Measurements from ENCODE around the gene RIPOR2. TPM values are rescaled to one million over a fixed set of nuclear protein-coding genes. Genes with fewer than 3 reads are reported as not detected.
"Not testable (repeated sequence)": the region's sequence is repeated elsewhere in the genome, so short reads cannot be mapped to it uniquely, and the experiment has no call there.

RIPOR2 gene
- total RNA-seq, 1 donor from 2014 or later: under 0.01 TPM

DNA sequence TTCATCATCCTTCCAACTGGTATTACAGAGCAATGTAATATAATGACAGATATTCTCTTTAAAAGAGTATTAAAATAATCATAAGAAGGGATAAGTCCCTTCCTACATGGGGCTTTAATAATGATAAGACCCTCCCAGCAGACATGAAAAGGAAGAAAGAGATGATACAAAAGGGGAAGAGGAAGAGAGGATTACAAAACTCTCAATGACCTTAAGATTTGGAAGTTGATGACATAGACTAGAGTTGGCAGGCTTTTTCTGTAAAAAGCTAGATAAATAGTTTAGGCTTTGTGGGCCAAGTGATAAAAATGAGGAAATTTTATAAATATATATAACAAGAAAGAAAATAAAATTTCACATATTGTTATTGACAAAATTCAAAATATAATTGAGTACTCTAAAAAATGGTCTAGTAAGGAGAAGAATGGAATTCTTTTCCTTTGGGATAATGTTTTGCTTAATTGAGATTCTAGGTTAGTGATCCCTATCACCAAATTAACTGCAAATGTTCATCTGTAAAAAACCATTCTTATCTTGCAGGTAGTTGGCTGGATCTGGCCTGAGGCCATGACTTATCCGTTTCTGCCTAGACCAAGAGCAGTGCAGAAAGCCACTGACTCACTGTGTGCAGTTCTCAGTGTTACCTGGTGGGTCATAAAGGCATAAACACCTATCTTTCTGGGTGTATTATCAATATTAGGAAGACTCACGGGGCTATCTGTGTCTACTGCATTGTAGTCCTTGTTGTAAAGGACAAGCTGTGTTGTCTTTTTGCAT is 11.0 kb downstream of the RIPOR2 start:
- DNase-seq: no peak

DNA sequence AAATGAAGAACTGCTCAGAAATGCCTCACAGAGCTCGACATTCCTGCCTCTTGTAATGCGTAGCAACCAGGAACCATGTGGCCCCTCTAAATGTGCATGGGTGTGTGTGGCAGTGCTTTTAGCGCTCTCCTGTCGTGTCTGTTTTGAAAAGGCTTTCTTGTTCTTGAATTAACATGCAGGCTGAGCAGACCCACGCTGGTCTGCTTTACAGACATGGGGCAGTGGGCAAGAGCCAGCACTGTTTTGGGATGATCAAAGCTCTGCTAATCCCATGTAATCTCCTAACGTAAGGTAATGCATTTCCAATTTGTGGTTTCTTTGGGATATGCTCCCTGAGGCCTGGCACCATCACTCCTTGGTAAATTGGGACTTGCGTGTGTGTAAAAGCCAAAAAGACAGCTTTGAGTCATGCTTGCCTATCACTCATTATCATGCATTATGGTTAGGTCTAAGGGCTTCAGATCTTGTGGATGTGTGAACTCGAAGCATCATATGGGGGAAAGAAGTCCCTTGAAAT is 11.8 kb downstream of the RIPOR2 start:
- no peak for DNase-seq

DNA sequence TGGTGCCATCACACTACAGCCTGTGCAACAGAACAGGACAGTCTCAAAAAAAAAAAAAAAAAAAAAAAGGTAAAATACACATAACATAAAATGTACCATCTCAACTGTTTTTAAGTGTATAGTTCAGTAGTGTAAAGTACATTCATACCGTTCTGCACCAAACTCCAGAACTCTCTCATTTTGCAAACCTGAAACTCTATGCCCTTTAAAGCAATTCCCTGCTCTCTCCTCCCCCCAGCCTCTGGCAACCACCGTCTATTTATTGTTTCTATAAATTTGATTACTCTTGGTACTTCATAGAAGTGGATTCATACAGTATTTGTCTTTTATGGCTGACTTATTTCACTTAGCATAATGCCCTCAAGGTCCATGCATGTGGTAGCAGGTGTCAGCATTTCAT is 12.9 kb downstream of the RIPOR2 start:
- DNase-seq: no peak

DNA sequence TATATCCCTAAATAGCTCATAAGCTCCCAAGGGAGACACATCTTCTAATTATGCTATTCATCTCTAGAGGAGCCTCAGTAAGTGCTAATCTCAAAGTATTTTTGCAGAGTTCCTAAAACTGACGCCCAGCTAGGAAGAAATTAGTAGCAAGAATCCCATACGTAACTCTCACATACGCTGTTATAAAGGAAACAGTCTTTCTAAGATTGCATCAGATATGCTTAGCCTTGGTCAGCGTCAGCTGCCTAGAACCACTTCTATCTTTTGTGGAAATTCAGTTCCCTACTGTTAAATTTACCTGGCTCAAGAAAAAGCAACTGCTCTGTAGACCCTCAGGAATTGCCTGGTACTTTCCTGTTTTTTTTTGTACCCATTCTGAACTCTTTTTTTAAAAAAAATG is 13.6 kb downstream of the RIPOR2 start:
- DNase-seq: no peak

DNA sequence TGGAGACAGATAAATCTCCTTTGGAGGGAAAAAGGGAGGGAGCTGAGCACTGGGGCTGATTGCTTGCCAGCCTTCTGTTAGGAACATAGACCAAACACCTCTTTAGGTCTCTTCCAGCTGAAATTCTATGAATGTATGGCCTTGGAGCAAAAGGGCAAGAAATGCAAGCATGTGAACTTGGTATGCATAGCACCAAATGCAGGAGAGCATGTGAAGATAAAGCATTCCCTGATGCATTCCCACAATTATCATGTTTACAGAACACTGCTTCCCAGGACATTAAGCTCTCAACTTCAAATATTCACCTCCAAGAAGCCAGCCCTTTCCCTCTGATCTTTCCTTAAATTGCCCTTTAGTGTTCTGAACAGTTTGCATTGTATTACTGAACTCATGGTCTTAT is 15.6 kb downstream of the RIPOR2 start:
- no peak for DNase-seq

DNA sequence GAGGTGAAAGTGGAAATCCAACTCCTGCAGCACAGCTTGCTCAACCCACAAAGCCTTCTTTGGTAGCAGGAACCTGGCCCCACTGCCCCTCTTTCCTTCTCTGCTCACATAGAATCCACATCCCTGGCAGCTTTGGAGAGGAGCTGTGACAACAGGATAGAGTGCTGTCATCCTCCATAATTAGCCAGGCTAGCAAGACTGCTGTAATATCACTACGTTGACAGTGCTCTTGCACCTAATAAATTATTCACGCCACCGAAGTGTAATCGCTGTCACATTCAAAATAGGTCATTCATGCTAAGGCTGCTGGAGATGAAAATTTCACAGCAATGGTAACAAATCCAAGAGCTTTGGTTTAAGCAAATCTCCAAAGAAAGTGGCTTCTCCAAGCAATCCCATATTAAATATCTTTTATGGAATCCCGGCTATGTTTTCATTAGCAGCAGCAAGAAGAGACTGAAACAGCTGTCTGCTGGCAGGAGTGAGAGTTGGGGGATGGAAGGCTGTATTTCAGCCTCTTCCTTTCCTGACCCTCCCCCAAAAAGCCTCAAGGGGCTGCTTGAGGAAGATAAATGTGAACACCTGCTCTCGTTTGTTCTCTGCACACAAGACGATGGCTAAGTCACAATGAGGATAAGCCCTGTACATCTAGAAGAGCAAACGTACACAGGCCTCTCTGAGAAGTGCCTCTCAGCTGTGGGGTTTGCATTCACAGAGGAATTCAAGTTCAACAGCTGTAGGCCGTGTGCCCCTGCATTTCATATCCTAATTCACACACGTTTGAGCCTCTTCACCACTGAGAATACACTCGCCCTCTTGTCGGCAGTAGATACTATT is 16.5 kb downstream of the RIPOR2 start:
- DNase-seq: no peak

DNA sequence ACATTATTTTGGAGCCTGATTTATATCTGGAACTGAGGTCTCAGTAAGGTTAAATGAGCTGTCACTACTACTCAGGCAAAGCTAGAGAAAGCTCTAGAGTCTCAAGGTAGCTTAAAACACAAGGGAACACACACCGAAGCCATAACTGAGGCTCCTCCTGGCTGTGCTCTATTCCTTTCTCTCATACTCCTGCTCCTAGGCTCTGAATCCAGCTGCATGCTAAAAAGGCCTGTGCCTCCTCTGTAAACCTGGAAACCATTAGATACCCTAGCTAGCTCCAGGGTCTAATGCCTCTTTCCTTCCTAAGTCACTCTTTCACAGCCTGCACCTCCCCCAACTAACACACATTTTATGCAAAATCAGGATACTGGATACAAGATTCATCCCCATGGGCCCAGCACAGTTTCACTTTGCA is 17.1 kb downstream of the RIPOR2 start:
- no peak for DNase-seq

DNA sequence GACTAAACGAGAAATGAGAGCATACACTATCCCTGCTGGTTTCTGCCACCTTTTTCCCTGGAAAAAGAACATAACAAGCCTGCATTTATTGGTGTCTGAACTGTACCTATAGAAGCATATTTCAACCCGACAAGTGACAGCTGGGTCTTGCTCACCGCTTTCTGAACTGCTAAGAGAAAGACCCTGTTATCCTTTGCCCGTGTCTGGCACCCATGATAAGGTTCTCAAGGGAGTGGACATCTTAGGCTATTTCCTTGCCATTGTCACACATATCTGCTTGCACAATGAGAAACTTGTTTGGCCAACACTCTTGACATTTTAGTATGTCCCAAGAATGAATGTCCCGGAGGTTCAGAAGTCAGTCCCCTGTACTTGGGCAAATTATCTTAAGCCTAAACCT is 19.3 kb downstream of the RIPOR2 start:
- DNase-seq: no peak

DNA sequence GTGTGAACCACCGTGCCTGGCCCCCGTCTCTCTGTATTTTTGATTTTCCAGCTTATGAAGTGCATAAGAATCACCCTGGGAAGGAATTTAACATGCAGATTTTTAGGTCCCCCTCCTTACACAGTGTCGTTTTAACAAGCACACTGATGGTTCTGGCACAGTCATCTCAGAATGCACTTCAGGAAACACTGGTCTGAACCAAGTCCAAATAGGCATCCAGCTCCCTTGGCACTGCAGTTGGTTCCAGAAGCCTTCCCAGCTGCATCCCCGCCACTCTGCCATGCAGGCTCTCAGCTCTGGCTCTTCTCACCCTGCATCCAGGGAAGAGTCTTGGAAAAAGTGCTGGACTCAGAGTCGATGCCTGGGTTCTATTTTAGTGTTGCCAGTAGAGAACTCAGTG is 20.1 kb downstream of the RIPOR2 start:
- DNase-seq: no peak

DNA sequence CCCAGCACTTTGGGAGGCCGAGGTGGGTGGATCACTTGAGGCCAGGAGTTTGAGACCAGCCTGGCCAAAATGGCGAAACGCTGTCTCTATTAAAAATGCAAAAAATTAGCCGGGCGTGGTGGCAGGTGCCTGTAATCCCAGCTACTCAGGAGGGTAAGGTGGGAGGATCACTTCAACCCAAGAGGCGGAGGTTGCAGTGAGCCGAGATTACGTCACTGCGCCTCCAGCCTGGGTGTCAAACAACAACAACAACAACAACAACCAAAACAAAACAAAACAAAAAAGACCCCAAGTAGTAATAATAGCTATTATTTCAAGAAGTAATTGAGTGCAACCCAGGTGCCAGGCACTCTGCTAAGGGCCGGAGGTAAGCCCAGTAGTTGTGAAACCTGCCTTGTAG is 21.7 kb downstream of the RIPOR2 start:
- DNase-seq: not testable (repeated sequence)

DNA sequence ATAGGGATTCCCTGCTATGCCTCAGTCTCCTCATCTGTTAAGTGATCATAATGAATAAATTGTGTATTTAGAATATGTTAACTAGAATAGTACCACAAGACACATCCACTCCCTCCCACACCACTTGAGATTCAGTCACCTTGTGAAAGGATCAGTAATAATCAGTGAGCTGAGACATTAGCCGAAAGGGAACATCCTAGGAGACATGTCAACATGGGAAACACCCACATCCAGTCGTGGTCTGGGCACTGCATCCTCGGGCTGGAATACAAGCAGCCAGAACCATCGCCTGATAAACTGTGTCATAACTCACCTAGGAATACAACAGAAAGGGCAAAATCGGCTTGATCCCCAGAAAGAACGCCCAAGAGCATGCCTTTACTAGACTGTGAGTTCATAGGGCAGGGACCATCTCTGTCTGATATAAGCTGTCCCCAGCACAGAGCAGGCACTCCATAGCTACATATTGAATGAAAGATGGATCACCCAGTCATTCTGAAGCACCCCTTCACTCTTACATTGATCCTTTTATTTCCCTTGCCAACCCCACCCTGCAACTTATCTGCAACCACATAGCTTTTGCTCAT is 23.9 kb downstream of the RIPOR2 start:
- DNase-seq: no peak

DNA sequence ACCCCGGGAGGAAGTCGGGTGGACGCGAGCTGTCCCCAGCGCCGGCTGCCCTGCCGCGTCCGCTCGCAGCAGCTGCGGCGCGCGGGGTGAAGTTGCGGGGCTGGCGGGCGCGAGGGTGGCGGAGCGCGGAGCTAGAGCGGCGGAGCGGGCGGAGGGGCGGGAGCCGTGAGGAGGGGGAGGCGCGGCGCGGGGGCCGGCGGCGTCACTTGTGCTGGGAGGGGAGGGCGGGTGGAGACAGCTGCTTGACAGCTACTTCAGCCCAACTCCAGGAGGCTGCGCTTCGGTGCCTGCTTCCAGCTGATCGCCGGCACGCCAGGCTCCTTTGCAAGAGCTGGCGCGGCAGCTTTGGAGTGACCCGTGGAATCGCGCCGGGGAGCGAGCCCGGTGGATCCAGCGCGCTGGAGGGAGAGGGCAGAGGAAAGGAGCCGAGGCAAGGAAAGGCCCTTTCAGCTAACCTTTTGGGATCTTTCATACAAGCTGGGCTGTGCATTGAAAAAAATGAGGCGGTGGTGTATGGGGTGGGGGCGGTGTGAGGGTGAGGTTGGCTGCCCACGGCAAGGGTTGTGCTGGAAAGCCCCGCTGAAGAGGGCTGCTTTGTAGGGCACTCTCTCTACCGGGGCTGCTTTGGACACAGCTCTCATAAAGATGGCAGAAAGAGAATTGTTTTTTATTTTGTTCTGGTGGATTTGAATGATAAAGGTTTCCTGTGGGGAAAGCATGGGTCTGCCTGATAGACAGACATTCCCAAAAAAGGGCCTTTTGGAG is 24.6 kb downstream of the RIPOR2 start:
- peak; percentile 28 for DNase-seq

DNA sequence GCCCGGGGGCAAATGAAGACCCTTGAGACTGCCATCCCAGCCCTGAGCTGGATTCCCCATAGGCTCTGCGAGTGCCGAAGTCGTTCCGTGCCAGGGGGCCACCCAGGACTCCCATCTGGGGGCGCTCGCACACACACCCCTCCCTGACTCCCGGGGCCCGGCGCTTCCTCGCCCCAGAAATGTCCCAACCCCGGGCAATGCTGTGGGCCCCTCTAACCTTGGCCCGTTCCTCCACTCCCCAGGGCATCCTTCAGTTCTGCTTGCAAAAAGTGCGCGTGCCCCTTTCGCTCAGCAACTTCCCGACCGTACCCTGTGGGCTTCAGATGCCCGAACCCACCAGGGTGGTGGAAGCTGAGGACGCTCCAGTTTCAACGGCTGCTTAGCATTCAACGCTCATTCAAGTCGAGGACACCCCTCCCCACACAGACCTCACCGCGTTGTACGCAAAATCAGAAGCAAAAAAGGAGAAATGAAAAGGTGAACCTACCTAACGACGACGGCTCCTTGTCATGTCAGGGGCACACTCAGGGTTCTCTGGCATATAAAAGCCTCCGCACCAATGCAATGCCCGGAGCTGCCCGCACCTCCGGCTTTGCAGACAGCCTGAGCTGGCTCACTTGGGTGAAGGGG is 25.3 kb downstream of the RIPOR2 start:
- peak; percentile 2 for DNase-seq

DNA sequence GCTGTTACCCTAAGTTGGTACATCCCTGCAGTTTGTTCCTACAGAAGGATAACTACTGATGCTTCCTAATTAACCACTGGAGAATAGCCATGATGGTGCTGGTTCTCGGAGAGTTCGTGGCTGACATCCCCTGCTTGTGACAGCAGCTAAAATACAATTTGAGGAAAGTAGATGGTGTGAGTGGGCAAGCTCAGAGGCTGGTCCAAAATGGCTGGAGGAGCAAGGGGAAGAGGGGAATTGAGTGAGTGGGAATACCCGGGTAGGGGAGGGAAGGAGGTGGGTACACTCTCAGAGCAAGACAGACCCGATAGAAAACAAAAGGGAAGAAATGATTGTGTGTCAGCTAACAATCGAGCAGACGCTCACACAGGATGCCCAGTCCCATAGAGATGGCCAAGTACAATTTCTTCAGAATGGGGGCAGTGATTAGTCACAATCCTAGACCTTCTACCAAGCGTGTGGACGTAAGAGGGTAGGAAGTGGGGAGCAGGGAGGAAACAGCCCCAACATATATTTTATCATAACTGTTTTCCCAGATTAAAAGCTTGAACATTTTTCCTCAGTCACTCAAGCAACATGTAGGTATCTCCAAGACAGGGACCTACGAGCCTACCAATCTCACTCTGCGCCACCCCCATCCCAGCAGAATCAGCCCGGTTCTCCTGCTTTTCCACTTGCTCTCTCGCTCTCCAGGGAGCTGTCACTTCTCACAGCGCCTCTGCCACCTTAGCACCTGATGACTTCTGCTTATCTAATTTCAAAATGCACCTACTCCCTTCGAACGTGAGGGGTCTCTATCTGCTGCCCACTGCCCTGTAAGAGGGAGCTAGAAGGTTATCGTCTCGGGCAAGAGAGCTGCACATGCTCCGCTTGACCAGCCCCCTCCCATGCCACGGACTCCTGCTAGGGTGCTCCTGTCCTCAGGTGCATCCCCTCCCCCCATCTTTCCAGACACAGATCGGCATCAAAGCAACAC is 26.2 kb downstream of the RIPOR2 start:
- no peak for DNase-seq

DNA sequence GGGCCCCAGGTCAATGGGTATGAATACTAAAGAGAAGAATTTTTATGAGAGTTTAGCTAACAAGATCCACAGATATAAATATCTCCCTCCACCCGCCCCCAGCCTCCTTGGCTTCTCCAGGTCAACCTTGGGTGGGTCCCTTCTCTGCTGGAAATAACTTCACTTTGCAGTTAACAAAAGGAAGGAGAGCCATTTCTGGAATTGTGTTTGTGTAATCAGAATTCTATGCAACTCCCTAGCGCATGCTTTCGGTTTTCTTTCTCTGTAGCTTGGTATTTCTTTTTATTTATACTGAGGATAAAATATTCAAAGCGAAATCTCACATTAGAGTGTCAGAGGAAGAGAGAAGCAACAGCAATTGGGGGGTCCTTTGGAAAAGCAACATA is 27.1 kb downstream of the RIPOR2 start:
- DNase-seq: no peak

DNA sequence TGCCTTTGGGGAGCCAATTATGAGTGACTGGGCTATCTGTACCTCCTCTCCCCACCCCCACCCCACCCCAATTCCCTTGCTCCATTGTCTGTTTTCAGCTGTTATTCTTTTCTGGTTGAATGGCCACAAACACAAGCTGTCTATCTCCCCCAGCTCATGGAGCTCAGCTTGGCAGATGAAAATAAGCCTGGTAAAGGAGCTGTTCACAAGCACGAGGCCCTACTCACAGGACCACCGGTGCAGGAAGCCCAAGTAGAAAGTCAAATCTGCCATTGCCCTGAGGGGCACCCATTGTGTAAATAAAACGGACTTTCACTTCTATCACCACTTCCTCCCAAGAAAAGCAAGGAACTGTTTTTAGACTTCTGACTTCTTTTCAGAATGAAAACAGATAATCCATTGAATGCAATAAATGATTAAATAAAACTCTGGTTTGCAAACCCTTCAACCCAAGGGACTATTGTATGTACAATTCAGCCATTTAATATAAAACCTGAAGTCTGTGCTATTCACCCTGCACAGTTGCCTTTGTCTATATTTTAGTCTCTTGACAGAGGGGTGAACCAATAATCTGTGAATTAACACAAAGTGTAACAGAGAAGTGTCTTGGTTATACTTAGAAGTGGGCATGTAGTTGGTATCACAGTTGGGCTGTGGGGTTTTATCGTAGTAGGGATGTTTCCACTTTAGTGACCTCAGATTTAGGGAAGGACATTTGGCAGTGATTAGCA is 27.7 kb downstream of the RIPOR2 start:
- DNase-seq: no peak

DNA sequence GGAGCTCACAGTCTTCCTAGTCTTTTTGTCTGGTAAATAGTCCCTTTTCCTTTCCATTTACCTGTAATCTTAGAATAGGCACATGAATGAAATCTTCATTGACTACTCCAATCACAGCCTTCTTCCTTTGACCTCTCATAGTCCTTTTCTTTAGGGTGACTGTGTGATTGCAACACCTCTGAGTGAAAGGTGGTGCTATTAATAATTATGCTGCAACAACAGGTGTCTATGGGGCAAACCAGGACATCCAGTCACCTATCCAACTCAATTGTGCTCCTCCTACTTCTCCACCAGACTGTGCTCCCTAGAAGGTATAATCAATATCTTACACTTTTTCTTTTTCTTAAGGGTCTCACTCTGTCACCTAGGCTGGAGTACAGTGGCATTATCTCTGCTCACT is 29.4 kb downstream of the RIPOR2 start:
- no peak for DNase-seq

DNA sequence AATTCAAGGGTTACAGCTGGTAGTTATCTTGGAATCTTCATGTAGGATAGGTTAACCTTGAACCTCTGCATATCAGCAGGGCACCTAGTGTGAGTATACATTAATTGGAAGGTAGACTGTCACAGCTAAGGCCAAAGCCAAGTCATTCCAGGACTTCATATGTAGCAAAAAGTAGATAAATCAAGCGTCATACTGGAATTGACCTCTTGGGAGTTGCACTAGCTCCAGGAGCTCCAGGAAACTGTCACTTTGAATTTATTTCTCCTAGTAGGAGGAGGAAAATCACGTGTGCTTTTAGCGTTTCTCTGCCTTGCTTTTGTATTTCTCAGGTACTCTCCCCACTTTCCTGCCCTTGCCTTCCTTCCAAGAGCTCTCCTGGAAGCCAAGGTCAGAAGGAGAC is 30.3 kb downstream of the RIPOR2 start:
- DNase-seq: no peak

DNA sequence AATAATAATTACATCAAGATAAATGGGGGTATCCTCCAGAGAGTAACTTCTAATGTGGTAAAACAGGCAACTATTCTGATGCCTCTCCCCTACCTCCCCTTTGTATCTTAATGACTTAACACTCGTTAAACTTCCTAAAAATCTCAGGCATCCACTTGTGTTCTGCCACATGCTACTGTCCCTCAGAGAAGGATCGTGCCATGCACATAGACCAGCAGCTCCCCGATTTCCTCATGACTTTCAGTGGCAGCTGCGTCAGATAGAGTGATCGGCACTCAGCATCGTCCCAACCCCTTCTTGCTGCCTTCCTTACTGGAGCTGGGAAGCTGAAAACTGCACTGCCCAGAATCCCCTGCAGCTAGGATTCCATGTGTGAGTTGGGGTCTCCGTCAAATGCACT is 32.1 kb downstream of the RIPOR2 start:
- no peak for DNase-seq

DNA sequence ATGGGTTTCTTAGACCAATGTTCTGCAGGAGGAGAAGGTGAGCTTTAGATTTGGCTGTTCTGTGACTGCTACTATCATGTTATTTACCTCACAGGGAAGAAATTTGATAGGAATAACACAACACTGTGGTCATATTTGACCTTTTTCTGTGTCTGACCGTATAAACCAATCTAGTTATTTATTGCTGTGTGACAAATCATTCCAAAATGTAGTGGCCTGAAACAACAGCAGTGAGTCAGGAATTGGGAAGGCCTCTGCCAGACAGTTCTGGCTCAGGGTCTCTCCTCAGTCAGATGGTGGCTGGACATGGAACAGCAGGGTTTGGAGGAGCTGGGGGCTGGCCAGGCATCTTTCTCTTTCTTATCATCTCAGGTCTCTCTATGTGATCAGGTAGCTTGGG is 33.0 kb downstream of the RIPOR2 start:
- no peak for DNase-seq
